GM12878 (cell line): Measurements from ENCODE around the gene CHMP3. TPM values are rescaled to one million over a fixed set of nuclear protein-coding genes. Genes with fewer than 3 reads are reported as not detected.

Experiments used
- ATAC-seq: fragments of 200-7000 bp; cut with Tn5 transposase; 3 replicates; pipeline ENCODE4 v1.9.1; 2020; ENCODE audit warnings: mild to moderate bottlenecking, moderate library complexity
- BruUV-seq: library from RNA; stranded (reverse); fragments of 400-500 nt; replicated peaks from 2 replicates; lab custom pipeline; 2021; lab: Mats Ljungman, UMichigan
- CTCF ChIA-PET: fragments of 300-600 bp; sonication (Branson Sonifier 250); formaldehyde crosslinking; extraction: SDS; loops from one replicate; lab custom pipeline; 2021; ENCODE audit warnings: inconsistent platforms; lab: Yijun Ruan, JAX
- POLR2A ChIA-PET: fragments of 350-600 bp; formaldehyde crosslinking; extraction: SDS; loops from one replicate; lab custom pipeline; 2021; ENCODE audit warnings: inconsistent platforms; lab: Charles Lee
- RAD21 ChIA-PET: fragments of 300-600 bp; sonication (Branson Sonifier 250); formaldehyde crosslinking; loops from one replicate; lab custom pipeline; 2023; ENCODE audit warnings: antibody characterized with exemption; ENCODE audit not compliant: unreplicated experiment; lab: Charles Lee
- SMC1A ChIA-PET: fragments of 300-600 bp; sonication (Branson Sonifier 250); formaldehyde crosslinking; loops from one replicate; lab custom pipeline; 2023; ENCODE audit not compliant: unreplicated experiment, uncharacterized antibody; lab: Charles Lee
- DNase-seq: peaks from one replicate; pipeline ENCODE4 v3.0.0-alpha.2; 2011; ENCODE audit warnings: low read depth, low spot score
- FAIRE-seq: peaks from 3 replicates; lab custom pipeline; 2011; peaks lifted over from hg19 to GRCh38; lab: Jason Lieb, UNC
- H2AFZ ChIP-seq: 2 replicates; pipeline ENCODE4 v1.6.0; 2011; ENCODE audit warnings: low read depth, low read length, control low read depth; ENCODE audit not compliant: control insufficient read depth
- H3K27ac ChIP-seq: 2 replicates; pipeline ENCODE4 v1.5.1; 2011; ENCODE audit warnings: control low read depth; ENCODE audit not compliant: control insufficient read depth, insufficient read depth
- H3K27me3 ChIP-seq, 2 experiments: replicated peaks in 1 of 2; 2 replicates each; pipeline versions ENCODE4 v1.6.0 to v1.6.1; 2011; ENCODE audit warnings: low read length in 1 of 2; ENCODE audit not compliant: control insufficient read depth in 2 of 2, insufficient read depth in 2 of 2
- H3K36me3 ChIP-seq, 2 experiments: 2 replicates each; pipeline ENCODE4 v1.5.1; 2011; ENCODE audit warnings: low read length in 1 of 2; ENCODE audit not compliant: control insufficient read depth in 2 of 2, insufficient read depth in 2 of 2
- H3K4me1 ChIP-seq: 2 replicates; pipeline ENCODE4 v1.6.1; 2011; ENCODE audit warnings: mild to moderate bottlenecking, low read length, moderate library complexity, mixed read lengths; ENCODE audit not compliant: control insufficient read depth, insufficient read depth
- H3K4me2 ChIP-seq: 2 replicates; pipeline ENCODE4 v1.6.0; 2011; ENCODE audit warnings: control low read depth; ENCODE audit not compliant: control insufficient read depth, insufficient read depth
- H3K4me3 ChIP-seq: fragments of 200-600 bp; sonication (generic); 2 replicates; pipeline ENCODE4 v1.5.1; 2016
- H3K79me2 ChIP-seq: 2 replicates; pipeline ENCODE4 v1.6.0; 2011; ENCODE audit warnings: low read length; ENCODE audit not compliant: control insufficient read depth, insufficient read depth
- H3K9ac ChIP-seq: 2 replicates; pipeline ENCODE4 v1.8.0; 2011; ENCODE audit warnings: low read length, control low read depth, mixed read lengths; ENCODE audit not compliant: control insufficient read depth, insufficient read depth
- H3K9me3 ChIP-seq: replicated peaks from 3 replicates; pipeline ENCODE4 v1.5.1; 2011; ENCODE audit warnings: mild to moderate bottlenecking, low read length; ENCODE audit not compliant: control insufficient read depth, insufficient read depth
- H4K20me1 ChIP-seq: 2 replicates; pipeline ENCODE4 v1.6.0; 2011; ENCODE audit not compliant: control insufficient read depth, insufficient read depth
- BCLAF1 ChIP-seq: fragments of 450-650 bp; IDR thresholded peaks from 2 replicates; pipeline ENCODE4 v1.6.1; 2017; ENCODE audit warnings: antibody characterized with exemption, mild to moderate bottlenecking, moderate library complexity
- JUND ChIP-seq: IDR thresholded peaks from 2 replicates; pipeline ENCODE4 v1.6.1; 2012; ENCODE audit warnings: low read depth, mild to moderate bottlenecking, low read length, improper control_type of control experiment, moderate library complexity
- NFYB ChIP-seq: IDR thresholded peaks from 2 replicates; pipeline ENCODE4 v1.6.1; 2011; ENCODE audit warnings: low read depth, mild to moderate bottlenecking, low read length, improper control_type of control experiment, moderate library complexity; ENCODE audit not compliant: insufficient read depth
- PAX8 ChIP-seq: fragments of 450-650 bp; IDR thresholded peaks from 2 replicates; pipeline ENCODE4 v1.6.1; 2017; ENCODE audit warnings: mild to moderate bottlenecking, moderate library complexity
- WGBS: methylation state at CpG from one replicate; pipeline ENCODE4 v1.1.6; 2016; ENCODE audit warnings: low lambda C conversion rate; ENCODE audit not compliant: insufficient replicate concordance, insufficient coverage; ENCODE audit errors: missing lambda C conversion rate; 5-methylcytosine and 5-hydroxymethylcytosine counted together
- in situ Hi-C: fragments of 300-500 bp; cut with MboI; formaldehyde crosslinking; loops from 9 replicates; pipeline ENCODE4 v1.14.3; 2018; ENCODE audit warnings: mixed read lengths
- intact Hi-C: fragments of 100-400 bp; cut with micrococcal nuclease; formaldehyde crosslinking; loops from one replicate; pipeline ENCODE4 v1.14.2; 2022; ENCODE audit not compliant: unreplicated experiment
- polyA plus RNA-seq, 11 experiments: library from polyadenylated mRNA; depleted of rRNA in 4 of 11; unstranded in 6 of 11; stranded (reverse) in 5 of 11; fragments of >200 nt; fragmentation: Nextera tagmentation in 4 of 11; fragmentation: Illumina TruSeq in 1 of 11; extraction: Ambion mirVana in 4 of 11; extraction: Trizol in 1 of 11; gene quantifications; 1 replicate in 1 of 11; 2 replicates in 10 of 11; pipeline versions ENCODE4 v1.2.1 to v1.2.3, GENCODE V29; 2011 to 2016; ENCODE audit warnings: inconsistent platforms in 2 of 11, missing spikeins in 2 of 11, low read depth in 1 of 11
- total RNA-seq, 4 experiments: library from RNA; depleted of rRNA in 3 of 4; stranded (reverse); fragments of >200 nt in 3 of 4; fragmentation: Illumina TruSeq in 1 of 4; extraction: Trizol in 1 of 4; gene quantifications; 2 replicates each; pipeline versions ENCODE4 v1.2.1 to v1.2.3, GENCODE V29; 2013 to 2021

Gene CHMP3
- total and polyA plus RNA-seq, 10 of the 15 experiments (the other 5 are each of a cell fraction or from before 2014, with no cell fraction given), result 22.5 to 56.8 (median 32.5) TPM

- CTCF ChIA-PET, result no interaction called here
- Histone ChIP-seq H3K27ac (no peak overlapping the region), H3K27me3 (no peaks in the 10 kb centered on the region), H3K4me3 (no peak overlapping the region), H4K20me1 (no peaks in the 10 kb centered on the region), H3K9ac (no peak overlapping the region), H3K79me2 (no peaks in the 10 kb centered on the region), H3K4me1 (no peaks in the 10 kb centered on the region), H3K36me3 (0 out of 4 replicates have a peak, but pooled peaks cover 0 to 2% of the 10 kb centered on the region in 2 experiments), H3K9me3 (no peaks in the 10 kb centered on the region), H2AFZ (no peak overlapping the region), H3K4me2 (no peak overlapping the region)
- TF ChIP-seq BCLAF1, result no peak
- no peak for TF ChIP-seq NFYB
- no peak for TF ChIP-seq JUND
- no peak for TF ChIP-seq PAX8
- POLR2A ChIA-PET, result no interaction called here
- WGBS, result 95% methylated on average over 4 of the region's 4 CpGs
- RAD21 ChIA-PET, result no interaction called here
- BruUV-seq, result no TSS peak
- DNase-seq, result no peak
- no peak for FAIRE-seq
- SMC1A ChIA-PET, result interaction anchor here (1.1 to 1.6 kb wide), 2 partner anchors 13 to 72 kb away, joined by 3 to 5 read pairs; no protein-coding TSS in a partner anchor
- intact Hi-C loops, result no loop called here
- no peak for ATAC-seq
- in situ Hi-C loops, result no loop called here
Observed at GRCh38 chr2:86603905-86604304, 40.7 kb upstream of the CHMP3 start.
